ENCODE measurements around the gene SLC9A9. TPM values are rescaled to one million over a fixed set of nuclear protein-coding genes. Genes with fewer than 3 reads are reported as not detected.
A peak's percentile ranks its signal among the peaks of the same experiment; 100 is the strongest.
"Not testable (repeated sequence)": the region's sequence is repeated elsewhere in the genome, so short reads cannot be mapped to it uniquely, and the experiment has no call there.

Gene SLC9A9
- total RNA-seq, 1 donor from 2014 or later: 15.0 TPM

DNA sequence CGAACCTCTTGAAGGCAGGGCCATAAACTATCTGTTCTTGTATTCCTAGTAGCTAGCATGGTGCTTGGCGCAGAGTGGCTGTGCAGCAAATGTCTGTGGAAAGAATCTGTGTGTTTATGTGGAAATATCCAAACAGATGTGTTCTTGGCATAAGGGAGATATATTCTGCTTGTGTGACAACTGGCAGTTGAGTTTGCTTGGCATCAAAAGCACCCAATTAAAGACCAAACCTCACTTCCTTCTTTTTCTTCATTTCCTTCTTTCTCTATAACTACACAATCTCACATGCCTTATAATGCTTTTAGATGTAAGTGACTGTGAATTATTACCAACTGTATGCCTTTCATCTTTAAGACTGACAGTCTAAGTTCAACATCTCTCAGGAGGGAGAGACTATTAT is 296.5 kb downstream of the SLC9A9 start:
- no peak for DNase-seq (ENCODE audit: low spot score)

DNA sequence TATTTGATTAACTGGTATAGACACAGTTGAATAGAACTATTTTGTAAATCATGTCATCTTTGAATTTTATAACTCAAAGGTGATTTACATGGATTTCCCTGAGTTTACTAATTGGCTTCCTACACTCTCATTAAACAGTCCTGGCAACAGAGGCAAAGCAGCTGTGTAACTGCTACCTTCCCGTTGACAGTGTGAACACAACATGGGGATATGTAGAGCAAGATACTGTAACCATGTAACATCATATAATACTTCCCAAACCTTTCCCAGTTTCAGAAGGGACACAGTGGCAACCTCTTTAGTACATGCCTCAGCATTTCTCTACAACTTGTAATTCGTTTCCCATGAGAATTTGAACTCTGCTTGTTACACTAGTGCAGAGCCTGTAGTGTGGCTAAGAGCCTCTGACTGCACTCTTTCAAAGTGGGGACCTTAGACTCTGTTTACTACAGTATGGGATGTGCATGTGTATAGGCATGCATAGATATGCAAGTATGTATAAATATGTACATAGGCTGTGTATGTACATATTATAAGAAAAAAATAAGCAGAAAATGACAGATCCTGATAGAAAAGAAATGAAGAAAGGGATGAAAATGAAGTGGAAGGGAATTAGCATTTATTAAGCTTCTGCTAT is 299.3 kb downstream of the SLC9A9 start:
- no peak for DNase-seq (ENCODE audit: low spot score)

DNA sequence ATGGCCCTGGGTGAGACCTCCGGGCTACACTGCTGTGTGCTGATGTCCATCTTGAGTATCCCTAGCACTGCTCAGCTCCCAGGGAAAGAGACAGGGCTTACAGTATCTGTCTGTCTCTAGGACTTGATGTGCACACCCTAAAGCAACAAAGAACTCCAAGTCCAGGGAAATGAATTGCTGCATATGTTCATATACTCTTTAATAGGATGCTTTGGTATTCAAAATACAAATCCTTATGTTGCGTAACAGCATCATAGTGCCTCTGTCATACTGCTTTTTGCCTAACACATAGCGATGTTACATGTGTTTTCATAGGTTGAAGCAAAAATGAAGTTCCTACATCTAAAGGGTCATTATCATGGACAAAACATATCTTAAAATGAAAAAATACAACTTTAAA is 299.9 kb downstream of the SLC9A9 start:
- DNase-seq (ENCODE audit: low spot score): no peak

DNA sequence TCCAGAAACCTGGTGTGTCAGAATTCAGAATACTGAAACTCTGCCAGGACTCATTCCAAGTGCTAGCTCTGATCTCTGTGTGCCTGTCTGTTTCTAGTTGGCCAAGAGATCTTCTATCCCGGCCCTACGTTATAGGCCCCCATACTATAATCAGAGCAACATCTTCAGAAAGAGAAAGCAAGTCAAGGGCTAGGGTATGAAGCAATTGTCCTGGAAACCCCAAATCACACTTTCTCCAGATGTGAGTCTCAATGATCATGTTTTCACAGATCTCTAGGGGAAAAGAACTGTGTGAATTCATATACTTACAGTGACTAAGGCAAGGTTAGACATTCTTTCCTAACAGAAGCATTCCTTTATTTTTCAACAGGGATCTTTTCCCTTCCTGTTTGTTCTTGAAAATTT is 309.7 kb downstream of the SLC9A9 start:
- no peak for DNase-seq (ENCODE audit: low spot score)

DNA sequence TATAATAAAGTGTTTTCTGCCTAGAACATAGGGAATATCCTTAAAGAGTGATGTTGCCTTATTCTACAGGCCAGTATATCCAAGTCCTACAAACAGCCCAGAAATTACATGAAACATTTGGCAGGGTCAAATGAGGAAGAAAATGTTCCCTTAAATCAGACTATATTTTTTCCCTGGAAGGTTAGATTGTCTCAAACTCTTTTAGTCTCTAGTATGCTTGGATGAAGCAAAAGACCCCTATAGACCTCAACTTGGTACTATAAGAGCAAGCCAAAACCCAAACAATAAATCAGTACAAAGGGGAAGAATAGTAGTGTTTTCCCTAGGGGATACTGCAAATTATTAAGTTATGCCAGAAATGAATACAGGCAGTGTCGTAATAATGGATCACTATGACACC is 310.2 kb downstream of the SLC9A9 start:
- DNase-seq (ENCODE audit: low spot score): no peak

DNA sequence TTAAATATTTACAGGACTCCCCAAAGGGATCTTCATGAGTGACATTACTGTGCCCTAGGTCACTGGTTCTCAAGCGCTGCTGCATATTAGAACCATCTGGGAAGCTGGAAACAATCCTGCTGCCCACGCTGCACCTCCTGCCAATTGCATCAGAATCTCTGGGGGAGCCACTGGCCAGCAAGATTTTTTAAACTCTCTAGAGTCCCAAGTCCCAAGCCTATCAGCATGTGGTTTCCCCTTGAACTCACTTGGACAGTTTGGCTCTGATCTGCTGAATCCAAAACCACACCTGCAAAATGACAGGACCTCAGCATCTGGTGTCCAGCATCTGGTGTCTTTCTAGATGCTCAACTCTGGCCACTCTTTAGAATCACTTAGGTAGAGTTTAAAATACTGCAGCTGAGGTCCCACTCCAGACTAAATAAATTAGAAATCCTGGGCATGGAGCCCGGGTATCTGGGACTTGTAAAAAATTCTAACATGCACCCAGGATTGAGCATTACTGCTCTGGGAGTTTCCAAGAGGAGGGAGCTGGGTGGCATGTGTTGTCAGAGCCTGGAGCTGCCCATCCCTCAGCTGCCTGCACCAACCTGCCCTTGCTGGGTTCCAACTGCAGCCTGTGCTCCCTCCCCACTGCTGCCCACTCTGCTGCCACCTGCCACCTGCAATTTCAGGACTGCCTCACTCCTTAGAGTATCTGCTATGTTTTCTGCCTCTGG is 311.3 kb downstream of the SLC9A9 start:
- DNase-seq (ENCODE audit: low spot score): peak; percentile 60

DNA sequence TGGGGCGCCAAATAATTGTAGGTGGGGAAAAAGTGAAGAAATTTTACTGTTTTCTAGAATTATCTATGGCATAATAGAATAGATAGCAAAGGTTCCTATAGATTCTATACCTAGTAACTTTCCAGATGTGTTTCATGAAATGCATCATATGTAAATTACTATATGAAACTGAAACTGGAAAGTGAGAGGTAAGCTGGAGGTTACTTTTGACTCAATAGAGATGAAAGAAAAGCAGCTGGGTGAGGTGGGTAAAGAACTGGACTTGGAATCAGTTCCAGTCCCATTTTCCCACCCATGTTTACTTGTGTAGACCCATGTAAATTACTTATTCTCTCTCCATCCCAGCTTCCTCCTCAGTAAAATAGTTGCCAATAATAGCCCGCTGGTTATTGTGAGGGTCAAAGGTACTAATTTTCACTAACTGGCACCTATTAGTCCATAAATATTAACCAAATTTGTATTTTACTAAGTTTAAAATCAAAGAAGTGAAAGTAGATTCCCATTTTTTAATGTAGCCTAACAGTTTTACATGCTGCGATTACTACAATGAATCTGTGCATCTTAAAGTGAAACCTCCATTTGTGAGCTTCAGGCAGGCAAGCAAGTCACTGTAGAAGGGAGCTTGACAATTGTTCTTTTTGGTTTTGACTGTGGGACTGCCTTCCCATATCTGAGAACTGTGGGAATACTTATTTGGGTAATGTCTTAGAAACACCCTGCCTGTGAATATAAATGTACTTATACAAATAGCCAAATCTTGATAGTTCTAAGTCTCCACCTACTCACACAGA is 312.1 kb downstream of the SLC9A9 start:
- DNase-seq (ENCODE audit: low spot score): no peak

DNA sequence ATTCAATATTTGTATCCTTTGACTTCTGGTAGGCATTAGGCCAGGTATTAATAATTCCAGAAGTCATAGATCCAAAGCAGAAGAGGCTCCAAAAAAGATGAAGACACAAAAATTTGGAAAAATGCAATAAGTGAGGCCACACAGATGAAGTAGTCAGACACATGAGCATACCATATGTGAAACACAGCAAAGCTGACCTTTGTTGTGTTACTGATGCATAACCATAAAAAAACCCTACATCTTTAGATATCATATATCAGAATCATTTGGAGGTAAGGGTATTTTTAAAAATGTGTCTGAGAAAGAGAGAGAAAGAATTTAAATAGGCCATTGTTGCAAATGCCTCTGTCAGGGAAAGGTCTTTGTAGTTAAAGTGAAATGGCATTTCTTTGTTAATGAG is 314.9 kb downstream of the SLC9A9 start:
- no peak for DNase-seq (ENCODE audit: low spot score)

DNA sequence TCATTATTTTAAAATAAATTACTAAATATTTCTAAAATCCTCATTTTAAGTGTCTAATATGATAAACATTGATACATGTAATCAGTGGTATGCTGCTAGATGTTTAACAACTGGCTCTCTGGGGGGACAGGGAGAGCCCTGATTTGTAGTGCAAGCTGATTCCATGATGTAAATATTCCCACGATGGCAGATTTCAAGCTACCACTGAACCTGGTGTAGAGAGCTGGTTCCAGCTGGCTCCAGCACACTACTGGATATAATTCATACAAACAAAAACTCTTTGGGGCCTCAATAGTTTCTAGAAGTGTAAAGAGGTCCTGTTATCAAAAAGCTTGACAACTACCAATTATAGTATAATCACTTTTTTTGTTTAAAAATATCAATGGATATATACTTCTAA is 316.2 kb downstream of the SLC9A9 start:
- no peak for DNase-seq (ENCODE audit: low spot score)

DNA sequence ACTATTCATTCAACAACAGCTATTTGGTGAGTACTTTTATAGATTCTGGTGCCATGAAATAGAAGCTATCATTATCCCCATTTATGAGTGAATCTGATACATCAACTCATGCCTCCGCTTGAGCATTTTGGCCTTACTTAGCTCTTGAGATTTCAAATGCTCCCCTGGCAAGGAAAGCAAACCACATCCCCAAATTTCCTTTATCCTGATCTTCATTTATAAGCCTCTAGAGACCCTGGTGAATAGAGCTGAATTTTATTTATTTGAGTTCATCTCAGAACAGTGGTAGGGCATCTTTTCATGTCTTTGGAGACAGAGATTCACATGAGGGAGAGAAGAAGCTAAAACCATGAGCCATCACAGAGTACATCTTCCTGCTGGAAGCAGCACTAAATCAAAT is 317.2 kb downstream of the SLC9A9 start:
- DNase-seq (ENCODE audit: low spot score): no peak

DNA sequence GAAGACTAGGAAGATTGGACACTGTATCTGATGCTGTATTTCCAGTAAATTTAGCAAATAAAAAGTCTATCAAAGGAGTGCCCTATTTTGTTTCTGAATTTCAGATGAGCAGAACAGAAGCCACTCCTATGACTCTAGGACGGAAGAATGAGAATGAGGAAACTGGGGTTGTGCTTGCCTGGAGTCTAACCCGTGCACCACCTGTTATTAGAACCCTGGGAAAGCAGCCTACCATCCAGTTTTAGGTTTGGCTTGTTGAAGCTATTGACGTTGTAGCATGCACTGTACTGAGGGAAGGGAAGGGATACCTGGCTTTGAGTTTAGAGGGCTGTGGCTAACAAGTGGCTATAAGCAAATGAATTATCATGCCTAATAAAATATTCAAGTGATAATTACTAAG is 318.5 kb downstream of the SLC9A9 start:
- DNase-seq (ENCODE audit: low spot score): no peak

DNA sequence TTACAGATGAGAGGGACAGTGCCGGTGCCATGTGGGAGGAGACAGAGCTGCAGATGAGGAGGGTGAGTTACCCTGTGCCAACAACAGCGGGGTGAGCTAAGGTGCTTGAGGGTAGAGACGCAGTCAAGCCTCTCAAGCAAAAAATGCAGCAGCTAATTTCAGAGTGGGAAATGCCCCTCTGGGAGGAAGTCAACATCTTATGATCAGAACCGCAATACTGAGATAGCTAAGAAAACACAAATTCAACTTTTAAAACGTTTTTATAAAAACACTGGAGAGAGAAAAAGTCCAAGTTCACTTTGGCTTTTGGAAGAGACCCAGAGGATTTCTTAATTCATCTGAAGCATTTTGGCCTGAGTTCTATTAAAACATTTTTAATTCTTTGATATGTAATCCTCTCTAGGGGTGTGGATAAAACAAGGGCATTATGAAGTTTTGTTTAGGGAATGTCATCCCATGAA is 319.2 kb downstream of the SLC9A9 start:
- no peak for DNase-seq (ENCODE audit: low spot score)

DNA sequence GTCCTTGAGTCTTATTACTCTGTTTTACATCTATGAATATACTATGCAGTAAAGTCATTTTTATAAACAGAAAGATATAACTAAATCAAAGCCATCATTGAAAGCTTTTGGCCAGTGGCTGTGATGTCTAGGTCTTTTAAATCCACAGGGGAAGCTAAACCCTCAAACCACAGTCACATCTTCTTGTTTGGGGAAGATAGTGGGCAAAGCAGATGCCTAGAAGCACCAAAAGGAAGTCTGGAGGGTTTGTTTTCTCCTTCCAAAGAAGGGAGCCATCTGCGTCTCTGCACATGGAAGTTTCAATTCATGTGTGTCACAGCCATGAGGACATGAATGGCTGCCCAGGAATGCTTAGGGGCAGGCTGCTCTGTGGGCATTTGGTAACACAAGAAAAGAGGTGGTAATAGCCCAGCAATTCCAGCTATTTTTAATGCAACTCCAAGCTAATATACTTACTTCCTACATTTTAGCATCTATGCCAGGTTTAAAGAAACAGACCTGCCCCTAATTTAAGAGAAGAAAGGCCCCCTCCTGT is 322.2 kb downstream of the SLC9A9 start:
- no peak for DNase-seq (ENCODE audit: low spot score)

DNA sequence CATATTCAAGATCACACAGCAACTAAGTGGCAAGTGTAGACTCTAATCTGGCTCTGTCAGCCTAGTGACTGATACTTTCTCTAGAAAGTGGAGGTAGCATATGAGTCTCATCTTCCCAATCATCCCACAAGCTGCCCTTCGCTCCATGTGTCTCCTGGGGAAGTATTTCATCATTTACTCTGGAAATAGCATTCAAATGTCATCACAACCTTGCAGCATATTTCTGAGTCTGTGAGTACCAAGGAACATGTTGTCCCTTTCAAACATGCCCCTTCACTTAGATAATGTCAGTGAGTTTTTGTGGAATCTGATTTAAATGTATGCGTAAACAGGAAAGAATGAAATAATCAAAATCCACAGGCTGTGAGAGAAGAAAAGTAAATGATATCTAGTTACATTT is 322.9 kb downstream of the SLC9A9 start:
- no peak for DNase-seq (ENCODE audit: low spot score)

DNA sequence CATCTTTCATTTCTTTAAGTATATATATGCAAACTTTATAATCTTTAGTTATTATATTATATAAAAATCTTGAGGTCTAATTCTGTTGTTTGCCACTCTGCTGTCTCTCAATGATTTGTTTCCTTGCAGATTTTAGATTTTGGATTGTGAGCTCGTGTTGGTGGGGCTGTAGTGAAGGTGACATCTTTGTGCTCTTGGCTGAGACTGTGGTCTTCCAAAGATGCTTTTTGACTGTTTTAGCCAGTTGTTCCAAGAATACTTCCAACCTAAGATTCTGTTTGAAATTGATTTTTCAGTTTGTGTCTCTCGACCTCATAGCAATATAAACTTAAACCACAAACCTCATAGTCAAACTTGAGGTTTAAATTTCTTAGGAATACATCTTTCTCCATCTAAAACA is 326.5 kb downstream of the SLC9A9 start:
- no peak for DNase-seq (ENCODE audit: low spot score)

DNA sequence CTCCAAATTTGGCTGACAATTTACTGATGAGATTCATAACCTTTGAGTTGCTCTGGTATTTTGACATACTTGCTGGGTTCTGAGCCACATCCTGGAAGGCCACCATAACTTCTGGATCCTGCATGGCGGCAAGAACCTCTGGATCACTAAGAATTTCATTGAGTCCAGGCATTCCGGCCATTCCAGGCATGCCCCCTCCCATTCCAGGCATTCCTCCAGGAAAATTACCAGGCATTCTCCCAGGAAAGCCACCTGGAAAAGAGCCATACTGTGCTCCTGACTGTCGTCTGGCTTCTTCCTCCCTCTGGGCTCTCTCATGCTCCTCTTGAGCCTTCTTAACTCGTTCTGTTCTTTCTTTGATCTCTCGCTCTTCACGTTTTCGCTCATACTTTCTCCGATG is 331.1 kb downstream of the SLC9A9 start:
- DNase-seq (ENCODE audit: low spot score): not testable (repeated sequence)

DNA sequence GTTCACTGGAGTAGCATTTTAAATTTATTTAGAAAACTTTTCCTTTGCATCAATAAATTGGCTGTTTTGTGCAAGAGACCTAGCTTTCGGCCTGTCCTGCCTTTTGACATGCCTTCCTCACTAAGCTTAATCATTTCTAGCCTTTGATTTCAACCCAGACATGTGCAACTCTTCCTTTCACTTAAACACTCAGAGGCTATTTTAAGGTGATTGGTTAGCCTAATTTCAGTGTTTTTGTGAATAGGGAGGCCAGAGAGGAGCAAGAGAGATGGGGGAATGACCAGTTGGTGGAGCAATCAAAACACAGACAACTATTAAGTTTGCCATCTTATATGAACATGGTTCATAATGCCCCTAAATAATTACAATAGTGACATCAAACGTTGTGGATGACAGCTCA is 333.4 kb downstream of the SLC9A9 start:
- DNase-seq (ENCODE audit: low spot score): no peak

DNA sequence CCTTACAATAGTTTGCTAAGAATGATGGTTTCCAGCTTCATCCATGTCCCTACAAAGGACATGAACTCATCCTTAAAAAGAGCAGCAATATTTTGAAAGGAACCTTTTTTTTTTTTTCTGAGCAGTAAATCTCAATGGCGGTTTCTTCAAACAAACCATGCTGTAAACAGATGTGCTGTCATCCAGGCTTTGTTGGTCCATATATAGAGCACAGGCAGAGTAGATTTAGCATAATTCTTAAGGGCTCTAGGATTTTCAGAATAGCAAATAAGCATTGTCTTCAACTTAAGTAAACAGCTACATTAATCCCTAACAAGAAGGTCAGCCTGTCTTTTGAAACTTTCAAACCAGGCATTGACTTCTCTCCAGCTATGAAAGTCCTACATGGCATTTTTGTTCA is 334.2 kb downstream of the SLC9A9 start:
- no peak for DNase-seq (ENCODE audit: low spot score)

DNA sequence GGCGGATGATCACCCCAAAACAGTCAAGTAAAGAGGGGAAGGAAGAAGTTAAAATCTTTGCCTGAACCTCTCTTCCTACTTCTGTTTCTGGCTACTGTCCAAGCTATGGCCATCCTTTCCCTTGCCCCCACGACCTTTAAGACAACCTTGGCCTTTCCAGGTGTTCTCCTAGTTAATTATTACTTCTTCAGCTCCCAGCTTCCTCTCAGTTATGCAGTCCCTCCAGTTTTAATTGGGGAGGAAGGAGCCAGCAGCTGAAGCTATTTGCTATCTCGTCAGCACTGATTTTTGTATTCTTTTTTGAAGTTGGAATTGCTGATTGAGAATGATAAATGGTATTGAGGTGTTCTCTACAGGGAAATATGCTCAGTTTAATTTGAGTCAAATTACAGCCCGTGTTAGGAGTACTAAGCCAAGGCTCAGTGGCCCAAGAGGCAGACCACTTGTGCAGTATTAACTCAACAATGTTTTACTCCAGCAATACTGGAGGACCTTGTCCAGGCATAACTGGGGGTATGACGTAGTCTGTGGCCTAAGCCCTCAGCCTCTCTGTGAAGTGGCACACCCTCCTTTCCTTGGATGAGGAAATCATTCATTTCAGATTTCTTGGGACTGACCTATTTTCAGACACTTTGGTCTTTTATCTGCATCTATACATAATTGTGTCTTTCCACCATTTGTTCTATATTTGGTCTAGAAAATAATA is 336.9 kb downstream of the SLC9A9 start:
- no peak for DNase-seq (ENCODE audit: low spot score)

DNA sequence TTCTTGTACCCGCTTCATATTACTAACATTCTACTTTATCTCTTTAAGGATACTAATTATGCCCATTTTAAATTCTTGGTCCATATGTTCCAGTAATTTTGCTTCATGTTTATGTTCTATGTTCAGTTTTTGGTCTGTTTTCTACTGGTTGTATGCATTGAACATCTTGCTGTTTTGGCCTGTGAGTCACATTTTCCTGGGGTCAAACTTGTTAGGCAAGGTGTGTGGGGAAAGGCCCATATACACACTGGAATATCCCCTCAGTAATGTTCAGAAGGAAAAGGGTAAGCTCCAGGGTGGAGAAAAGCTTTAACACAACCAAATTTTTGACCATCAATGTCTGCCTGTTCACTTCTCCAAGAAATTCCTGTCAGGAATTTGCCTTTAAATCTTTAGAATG is 337.7 kb downstream of the SLC9A9 start:
- no peak for DNase-seq (ENCODE audit: low spot score)

DNA sequence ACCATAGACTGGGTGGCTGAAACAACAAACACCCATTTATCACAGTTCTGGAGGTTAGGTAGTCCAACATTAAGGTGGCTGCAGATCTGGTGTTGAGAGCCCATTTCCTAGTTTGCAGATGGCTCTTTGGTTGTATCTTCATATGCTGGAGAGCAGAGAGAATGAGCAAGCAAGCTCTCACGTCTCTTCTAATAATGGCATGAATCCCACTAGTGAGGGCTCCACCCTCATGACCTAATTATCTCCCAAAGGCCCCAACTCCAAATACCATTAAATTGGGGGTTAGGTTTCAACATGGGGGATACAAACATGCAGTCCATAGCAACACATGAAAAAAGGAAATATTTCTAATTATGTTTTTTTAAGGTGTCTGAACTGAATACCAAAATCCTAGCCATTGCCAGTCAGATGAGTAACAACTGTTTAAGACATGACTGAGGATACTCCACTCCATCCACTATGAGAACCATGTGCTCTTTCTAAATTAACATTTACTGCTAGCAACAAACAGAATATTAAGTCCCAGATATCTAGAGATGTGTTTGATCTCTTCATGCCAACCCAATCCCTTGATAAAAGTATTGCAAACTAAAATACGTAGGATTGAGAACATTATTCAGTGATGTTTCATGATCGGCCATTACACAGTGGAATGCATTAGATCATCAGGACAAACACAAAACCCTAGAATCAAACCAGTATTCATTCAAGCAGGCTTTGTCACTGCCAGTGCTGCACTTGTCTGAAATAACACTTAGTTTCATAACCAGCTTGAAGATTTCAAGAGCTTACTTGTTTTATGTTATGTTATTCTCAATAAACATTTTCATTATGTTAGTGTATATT is 340.3 kb downstream of the SLC9A9 start:
- no peak for DNase-seq (ENCODE audit: low spot score)

All from ureter (tissue), 1 donor.